Measurements from ENCODE around the gene CCDC69.
"Not testable (repeated sequence)": the region's sequence is repeated elsewhere in the genome, so short reads cannot be mapped to it uniquely, and the experiment has no call there.

CCDC69 gene

DNA sequence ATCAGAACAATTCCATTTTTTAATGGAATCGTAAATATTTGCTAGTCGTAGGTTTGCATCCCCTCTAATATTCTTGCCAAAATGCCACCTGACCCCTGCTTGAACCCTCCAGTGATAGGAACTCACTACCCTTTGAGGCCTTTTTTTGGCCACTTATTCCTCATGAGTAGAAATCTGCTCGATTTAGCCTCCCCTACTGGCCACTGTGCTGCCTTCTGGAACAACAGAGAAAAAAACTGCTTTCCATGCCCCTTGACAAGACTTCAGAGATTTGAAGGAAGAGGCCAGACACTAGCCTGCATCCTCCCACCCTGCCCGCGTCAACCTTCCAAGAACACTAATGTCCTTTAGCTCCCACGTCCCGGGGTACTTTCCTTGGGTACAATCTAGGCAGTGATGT is 4.1 kb downstream of the CCDC69 start:
- DNase-seq, result no peak

DNA sequence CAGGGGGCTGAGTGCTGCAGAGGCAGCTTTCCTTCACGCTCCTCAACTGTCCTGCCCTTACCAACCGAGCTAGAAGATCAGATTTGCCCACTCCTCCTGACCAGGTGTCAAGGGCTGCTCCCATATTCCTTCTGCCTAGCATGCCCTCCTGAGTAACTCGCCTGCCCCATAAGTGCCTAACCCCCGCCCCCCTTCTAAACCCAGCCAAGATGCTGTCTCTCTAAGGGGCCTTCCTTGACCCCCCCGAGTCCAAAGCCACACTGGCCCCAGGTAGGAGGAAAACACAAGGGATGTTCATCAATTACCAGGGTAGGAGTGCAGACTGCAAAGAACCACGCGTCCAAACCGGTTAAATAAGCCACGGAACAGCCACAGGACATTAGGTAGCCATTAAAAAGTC is 4.8 kb downstream of the CCDC69 start:
- no peak for DNase-seq

DNA sequence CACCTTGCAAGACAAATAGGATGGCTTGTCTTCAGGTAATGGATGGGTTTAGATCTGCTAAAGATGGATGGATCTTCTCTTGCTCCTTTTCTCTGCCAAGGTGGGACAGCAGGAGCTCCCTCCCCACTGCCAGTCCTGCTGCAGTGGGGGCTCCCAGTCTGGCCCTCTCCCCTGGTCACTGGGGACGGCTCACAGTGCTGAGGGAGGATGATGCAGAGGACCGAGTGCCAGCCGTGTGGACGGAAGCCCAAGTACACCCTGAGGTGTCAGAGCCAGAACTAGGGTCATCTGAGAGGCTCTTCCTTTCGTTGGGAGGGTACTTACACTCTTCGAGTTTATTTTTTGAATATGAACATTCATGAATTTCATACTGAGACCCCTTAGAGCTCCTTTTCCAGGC is 5.7 kb downstream of the CCDC69 start:
- no peak for DNase-seq

GRCh38 chr5:151216781-151217180 is 7.1 kb downstream of the CCDC69 start:
- DNase-seq, result no peak

DNA sequence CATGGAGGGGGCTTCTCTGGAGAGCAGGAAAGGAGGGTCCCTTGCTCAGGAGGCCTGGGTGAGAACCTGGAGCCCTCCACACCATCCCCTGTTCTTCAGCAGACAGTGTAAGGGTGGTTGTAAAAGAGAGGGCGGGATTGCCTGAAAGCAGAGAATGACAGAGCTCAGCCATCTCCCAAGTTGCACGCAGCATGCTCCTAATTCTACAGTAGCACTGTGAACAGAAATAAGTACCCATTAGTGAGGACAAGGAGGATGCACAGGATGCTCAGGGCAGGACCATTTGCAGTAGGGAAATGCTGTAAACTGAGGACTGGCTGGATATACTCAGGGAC is 8.4 kb downstream of the CCDC69 start:
- no peak for DNase-seq

GRCh38 chr5:151214614-151215545 is 9.0 kb downstream of the CCDC69 start:
- DNase-seq, result no peak

DNA sequence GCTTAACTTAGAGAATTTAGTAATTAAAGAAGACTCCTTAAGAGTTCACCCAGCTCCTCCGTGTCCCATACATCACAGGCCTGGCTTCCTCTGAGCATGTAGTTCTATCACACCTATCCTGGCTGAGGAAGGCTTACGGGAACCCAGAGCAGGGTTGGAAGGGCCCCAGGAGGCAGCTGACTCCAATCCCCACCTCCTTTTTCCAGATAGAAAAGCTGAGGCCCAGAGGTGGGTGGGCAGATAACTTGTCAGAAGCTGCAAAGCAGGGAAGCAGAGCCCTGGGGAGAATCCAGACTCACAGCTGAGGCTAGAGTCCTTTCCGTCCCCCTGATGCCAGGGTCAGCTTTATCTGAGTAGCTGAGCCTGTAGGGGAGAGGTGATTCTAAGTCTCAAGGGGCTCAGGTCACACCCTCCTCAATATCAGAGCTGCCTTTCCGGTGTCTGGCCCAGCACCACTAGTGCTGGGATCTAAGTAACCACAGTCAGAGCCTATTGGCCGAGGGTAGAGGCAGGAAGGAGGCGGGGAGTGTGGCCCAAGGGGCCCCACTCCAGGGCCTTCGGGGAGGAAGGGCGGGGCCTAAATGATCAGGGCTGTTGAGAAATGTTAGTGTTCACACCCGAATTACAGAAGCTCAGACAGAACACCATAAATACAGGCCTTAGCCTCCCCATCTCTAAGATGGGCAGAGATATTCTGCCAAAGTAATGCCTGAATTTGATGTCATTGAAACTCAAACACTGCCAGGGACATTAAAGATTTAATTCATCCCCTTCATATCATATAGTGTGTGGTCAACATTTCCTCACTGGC is 9.9 kb downstream of the CCDC69 start:
- peak; percentile 64 for DNase-seq

DNA sequence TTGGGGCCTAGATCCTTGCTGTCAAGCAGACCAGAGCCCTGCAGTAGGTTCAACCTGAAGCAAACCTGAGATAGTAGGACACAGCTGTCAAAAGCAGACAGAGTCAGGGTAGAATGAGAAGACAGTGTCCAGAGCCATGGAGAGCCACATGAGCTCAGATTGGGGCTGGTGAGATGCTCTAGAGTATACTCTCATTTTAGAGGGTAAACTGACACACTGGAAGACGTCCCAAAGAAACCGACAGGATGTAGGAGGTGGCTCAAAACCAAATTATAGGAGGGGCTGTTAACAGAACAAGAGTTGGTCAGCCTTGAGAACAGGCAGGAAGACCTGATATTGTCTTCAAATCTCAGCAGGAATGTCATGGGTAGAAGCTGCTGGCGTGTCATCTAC is 11.5 kb downstream of the CCDC69 start:
- DNase-seq, result no peak

DNA sequence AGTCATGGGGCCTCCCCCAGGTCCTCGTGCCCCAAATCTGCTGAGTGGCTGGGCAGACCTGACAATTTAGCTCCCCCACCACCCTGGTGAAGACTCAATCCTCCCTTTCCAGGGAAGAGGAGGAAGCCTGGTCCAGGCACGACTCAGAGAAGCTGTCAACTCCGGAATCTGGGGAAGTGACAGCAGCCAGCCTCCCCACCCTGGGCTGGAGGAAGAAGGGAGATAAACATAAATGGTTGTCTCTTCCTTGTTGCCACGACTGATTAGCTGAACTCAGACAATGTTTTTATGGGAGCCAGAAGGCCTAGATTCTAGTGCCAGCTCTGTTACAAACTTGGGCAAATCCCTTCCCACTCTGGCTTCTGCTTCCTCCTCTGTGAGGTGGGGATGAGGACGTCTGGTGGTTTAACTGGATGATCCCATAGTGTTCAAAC is 15.4 kb downstream of the CCDC69 start:
- no peak for DNase-seq

DNA sequence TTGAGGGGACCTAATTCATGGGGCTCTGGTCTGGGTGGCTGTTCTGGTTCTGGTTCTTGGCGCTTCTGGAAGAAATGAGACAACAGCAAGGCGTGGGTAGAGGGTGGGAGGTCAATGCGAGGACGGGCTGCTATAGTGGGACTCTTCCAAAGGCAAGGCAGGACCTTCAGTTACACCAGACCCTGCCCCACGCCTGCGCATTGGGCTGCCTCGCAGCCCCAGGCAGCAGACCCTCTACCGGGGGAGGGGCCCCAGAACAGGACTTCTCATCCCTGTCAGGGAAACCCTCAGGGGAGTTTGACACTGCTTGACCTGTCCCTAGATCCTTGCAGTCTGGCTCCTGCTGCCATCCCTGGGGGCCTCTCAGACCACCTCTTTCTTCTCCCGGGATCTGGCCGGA is 18.5 kb downstream of the CCDC69 start:
- DNase-seq, result no peak

- no peak for DNase-seq
These were observed 19.8 kb downstream of the CCDC69 start for GRCh38 chr5:151204051-151204450.

DNA sequence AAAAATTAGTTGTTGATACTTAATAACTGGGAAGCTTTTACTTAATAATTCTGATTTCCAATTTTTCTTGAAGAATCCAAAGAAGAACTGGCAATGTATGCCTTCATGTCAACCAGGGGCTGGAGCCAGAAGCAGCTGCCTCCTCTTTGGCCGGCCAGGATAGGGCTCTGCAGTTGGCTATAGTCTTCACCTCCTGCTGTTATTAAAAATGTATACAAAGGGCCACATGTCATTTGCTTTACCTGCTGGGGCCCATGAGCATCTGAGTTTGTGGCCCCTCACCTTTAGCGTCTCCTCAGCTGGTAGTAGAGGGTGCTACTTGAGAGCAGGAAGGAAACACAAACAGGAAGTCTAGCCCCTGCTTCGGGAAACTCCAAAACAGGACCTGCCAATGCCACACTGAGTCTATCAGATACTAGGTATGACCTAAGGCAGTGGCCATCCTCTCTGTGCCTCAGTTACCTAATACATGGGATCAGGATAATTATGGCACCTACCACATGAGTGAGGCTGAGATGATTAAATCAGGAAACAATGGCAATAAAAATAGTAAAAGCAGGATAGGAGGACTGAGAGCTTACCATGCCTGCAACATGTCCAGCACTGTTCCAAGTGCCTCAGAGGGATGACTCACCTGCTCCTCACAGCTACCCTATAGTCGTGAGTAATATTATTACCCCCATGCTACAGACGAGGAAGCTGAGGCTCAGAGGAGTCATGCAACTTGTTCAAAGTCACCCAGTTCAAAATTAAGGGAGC is 21.3 kb downstream of the CCDC69 start:
- DNase-seq, result no peak

- no peak for DNase-seq
These were observed 22.8 kb downstream of the CCDC69 start for GRCh38 chr5:151200913-151201595.

GRCh38 chr5:151199581-151200185 is 24.2 kb downstream of the CCDC69 start:
- DNase-seq, result no peak

DNA sequence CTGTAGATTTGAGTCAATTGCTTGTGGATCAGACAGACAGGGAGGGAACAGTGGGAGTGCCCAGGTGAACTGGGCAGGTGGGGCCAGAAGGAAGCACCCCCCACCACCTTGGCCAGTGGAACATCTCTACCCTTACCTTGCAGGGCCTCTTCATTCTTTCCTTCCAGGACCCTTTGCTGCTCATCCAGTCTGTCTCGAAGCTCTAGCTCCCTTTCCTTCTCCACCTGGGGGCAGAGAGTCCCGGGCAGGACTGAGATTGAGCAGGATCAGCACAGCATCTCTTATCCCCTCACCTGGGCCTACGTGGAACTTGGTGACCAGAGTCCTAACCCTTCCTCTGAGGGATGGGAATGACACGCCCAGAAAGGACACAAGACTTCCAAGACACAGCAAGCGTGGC is 25.0 kb downstream of the CCDC69 start:
- DNase-seq, result no peak

GRCh38 chr5:151197291-151197600 is 26.6 kb downstream of the CCDC69 start:
- not testable (repeated sequence) for DNase-seq

GRCh38 chr5:151196556-151197290 is 27.2 kb downstream of the CCDC69 start:
- DNase-seq, result no peak

- peak; percentile 61 for DNase-seq
These were observed 28.3 kb downstream of the CCDC69 start for GRCh38 chr5:151195622-151196021.

- DNase-seq, result no peak
These were observed 31.3 kb downstream of the CCDC69 start for GRCh38 chr5:151192626-151193025.

DNA sequence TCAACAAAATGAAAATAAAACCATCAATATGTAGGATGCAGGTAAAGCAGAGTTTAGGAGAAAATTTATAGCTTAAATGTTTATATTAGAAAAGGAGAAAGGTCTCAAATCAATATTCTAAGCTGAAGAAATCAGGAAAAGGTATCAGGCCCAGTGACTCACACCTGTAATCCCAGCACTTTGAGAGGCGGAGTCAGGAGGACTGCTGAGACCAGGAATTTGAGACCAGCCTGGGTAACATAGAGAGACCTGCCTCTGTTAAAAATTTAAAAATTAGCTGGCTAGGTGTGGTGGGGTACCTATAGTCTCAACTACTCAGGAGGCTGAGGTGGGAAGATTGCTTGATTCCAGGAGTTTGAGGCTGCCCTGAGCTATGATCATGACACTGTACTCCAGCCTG is 32.2 kb downstream of the CCDC69 start:
- DNase-seq, result no peak

- DNase-seq, result no peak
These were observed 34.7 kb downstream of the CCDC69 start for GRCh38 chr5:151189151-151189550.

GRCh38 chr5:151186538-151186937 is 37.4 kb downstream of the CCDC69 start:
- DNase-seq, result no peak
